IPS-15b (cell line): ENCODE measurements around the gene IFI27.
A peak's percentile ranks its signal among the peaks of the same experiment; 100 is the strongest.

Experiments used
- H3K27me3 ChIP-seq: one replicate; pipeline ENCODE4 v1.6.1; 2013; ENCODE audit warnings: low read length; ENCODE audit not compliant: control insufficient read depth, insufficient read depth
- H3K36me3 ChIP-seq: one replicate; pipeline ENCODE4 v1.6.1; 2013; ENCODE audit warnings: low read length; ENCODE audit not compliant: control insufficient read depth, insufficient read depth
- H3K4me1 ChIP-seq: one replicate; pipeline ENCODE4 v1.6.1; 2013; ENCODE audit warnings: mild to moderate bottlenecking, low read length; ENCODE audit not compliant: control insufficient read depth, insufficient read depth
- H3K4me3 ChIP-seq: one replicate; pipeline ENCODE4 v1.5.1; 2013; ENCODE audit warnings: low read depth, low read length
- H3K9ac ChIP-seq: one replicate; pipeline ENCODE4 v1.6.1; 2013; ENCODE audit warnings: low read depth, mild to moderate bottlenecking, low read length
- H3K9me3 ChIP-seq: one replicate; pipeline ENCODE4 v1.6.1; 2013; ENCODE audit warnings: mild to moderate bottlenecking, low read length; ENCODE audit not compliant: control insufficient read depth, insufficient read depth

Gene IFI27

GRCh38 chr14:94128216-94128839 lies 17.8 kb downstream of the IFI27 start:
- Histone ChIP-seq H3K4me1 (no peaks in the 10 kb centered on the region), H3K36me3 (no peaks in the 10 kb centered on the region), H3K9ac (no peak overlapping the region), H3K27me3 (peaks cover 3% of the 10 kb centered on the region), H3K9me3 (no peaks in the 10 kb centered on the region), H3K4me3 (peak overlapping the region; percentile 67)

- H3K9me3 ChIP-seq = no peaks in the 10 kb centered on the region
- no peaks in the 10 kb centered on the region for H3K4me1 ChIP-seq
- H3K27me3 ChIP-seq = peaks cover 3% of the 10 kb centered on the region
- H3K36me3 ChIP-seq = no peaks in the 10 kb centered on the region
- peak within 1 kb of the TSS; percentile 67 for H3K4me3 ChIP-seq
- H3K9ac ChIP-seq = peak within 1 kb of the TSS; percentile 26
Measured at GRCh38 chr14:94129111-94129757, 18.7 kb downstream of the IFI27 start, which contains the start of gene IFI27L2. Gene IFI27L2, minus strand, starts transcription at chr14:94129604. Its CDS starts 40 bp downstream, at chr14:94129564.

- Histone ChIP-seq H3K9ac (no peak overlapping the region), H3K36me3 (no peaks in the 10 kb centered on the region), H3K4me1 (no peaks in the 10 kb centered on the region), H3K27me3 (peaks cover 3% of the 10 kb centered on the region), H3K4me3 (peak overlapping the region; percentile 62), H3K9me3 (no peaks in the 10 kb centered on the region)
Measured at GRCh38 chr14:94129758-94130414, 19.4 kb downstream of the IFI27 start.

GRCh38 chr14:94132285-94132887 lies 21.9 kb downstream of the IFI27 start:
- Histone ChIP-seq H3K27me3 (peaks cover 6% of the 10 kb centered on the region), H3K9me3 (no peaks in the 10 kb centered on the region), H3K4me3 (no peak overlapping the region), H3K4me1 (no peaks in the 10 kb centered on the region), H3K36me3 (no peaks in the 10 kb centered on the region), H3K9ac (no peak overlapping the region)

GRCh38 chr14:94135476-94135875 lies 24.9 kb downstream of the IFI27 start:
- Histone ChIP-seq H3K9ac (no peak overlapping the region), H3K9me3 (no peaks in the 10 kb centered on the region), H3K4me1 (peaks cover 10% of the 10 kb centered on the region), H3K27me3 (peaks cover 2% of the 10 kb centered on the region), H3K4me3 (no peak overlapping the region), H3K36me3 (no peaks in the 10 kb centered on the region)

GRCh38 chr14:94136575-94137331 lies 26.2 kb downstream of the IFI27 start:
- H3K27me3 ChIP-seq = peaks cover 2% of the 10 kb centered on the region
- peaks cover 10% of the 10 kb centered on the region for H3K4me1 ChIP-seq
- no peaks in the 10 kb centered on the region for H3K36me3 ChIP-seq
- H3K4me3 ChIP-seq = no peak overlapping the region
- no peaks in the 10 kb centered on the region for H3K9me3 ChIP-seq
- no peak overlapping the region for H3K9ac ChIP-seq

GRCh38 chr14:94138251-94138650 lies 27.7 kb downstream of the IFI27 start:
- Histone ChIP-seq H3K27me3 (peaks cover 2% of the 10 kb centered on the region), H3K9me3 (no peaks in the 10 kb centered on the region), H3K4me1 (peaks cover 10% of the 10 kb centered on the region)

GRCh38 chr14:94139006-94139405 lies 28.5 kb downstream of the IFI27 start:
- no peaks in the 10 kb centered on the region for H3K36me3 ChIP-seq
- no peaks in the 10 kb centered on the region for H3K9me3 ChIP-seq
- H3K4me3 ChIP-seq = no peak overlapping the region
- H3K27me3 ChIP-seq = peaks cover 2% of the 10 kb centered on the region
- H3K9ac ChIP-seq = no peak overlapping the region
- H3K4me1 ChIP-seq = peaks cover 10% of the 10 kb centered on the region

More at GRCh38 chr14:94138251-94138650, 27.7 kb downstream of the IFI27 start:
- Histone ChIP-seq H3K4me3 (no peak overlapping the region), H3K9ac (no peak overlapping the region), H3K36me3 (no peaks in the 10 kb centered on the region)

- no peaks in the 10 kb centered on the region for H3K9me3 ChIP-seq
- H3K4me3 ChIP-seq = no peak overlapping the region
- no peaks in the 10 kb centered on the region for H3K36me3 ChIP-seq
- H3K9ac ChIP-seq = no peak overlapping the region
- peaks cover 2% of the 10 kb centered on the region for H3K27me3 ChIP-seq
- peaks cover 10% of the 10 kb centered on the region for H3K4me1 ChIP-seq
Measured at GRCh38 chr14:94139421-94139820, 28.9 kb downstream of the IFI27 start.

GRCh38 chr14:94142247-94142646 lies 31.7 kb downstream of the IFI27 start:
- Histone ChIP-seq H3K36me3 (no peaks in the 10 kb centered on the region), H3K4me1 (peaks cover 14% of the 10 kb centered on the region), H3K9ac (no peak overlapping the region), H3K9me3 (no peaks in the 10 kb centered on the region), H3K27me3 (peaks cover under 1% of the 10 kb centered on the region), H3K4me3 (no peak overlapping the region)

- Histone ChIP-seq H3K4me1 (peaks cover 14% of the 10 kb centered on the region), H3K4me3 (no peak overlapping the region), H3K9ac (no peak overlapping the region), H3K9me3 (no peaks in the 10 kb centered on the region), H3K36me3 (no peaks in the 10 kb centered on the region), H3K27me3 (no peaks in the 10 kb centered on the region)
Measured at GRCh38 chr14:94142836-94143235, 32.3 kb downstream of the IFI27 start.
